ENCODE data around the gene WFIKKN2. TPM values are rescaled to one million over a fixed set of nuclear protein-coding genes. Genes with fewer than 3 reads are reported as not detected.

The WFIKKN2 gene
- 0.02 to 0.05 TPM (median 0.02 TPM) in 3 of 5 replicates, not detected in the others for total RNA-seq (2022; extraction: Qiagen RNA extraction)

GRCh38 chr17:50835301-50836234 lies at the start of gene WFIKKN2:
Gene WFIKKN2 (plus strand): TSS chr17:50835586. CDS start chr17:50835938, 352 bp downstream.

GRCh38 chr17:50866261-50866949 lies 31.0 kb downstream of the WFIKKN2 start, which contains the start of gene TOB1:
Gene TOB1 (minus strand): TSS chr17:50866354. CDS start chr17:50864017, 2,337 bp downstream.

Other genes with a start within 250 kb of the WFIKKN2 start
- gene ABCC3, start 200.7 kb upstream of the WFIKKN2 start, total RNA-seq (2022; extraction: Qiagen RNA extraction), result 112 to 132 TPM (median 127 TPM) in 5 replicates
- 46.1 to 53.0 TPM (median 48.0 TPM) in 5 replicates for gene ANKRD40, start 127.7 kb upstream of the WFIKKN2 start, total RNA-seq (2022; extraction: Qiagen RNA extraction)
- 58.1 to 97.2 TPM (median 82.0 TPM) in 5 replicates for gene LUC7L3, start 116.0 kb upstream of the WFIKKN2 start, total RNA-seq (2022; extraction: Qiagen RNA extraction)
- gene ANKRD40CL, start 68.1 kb upstream of the WFIKKN2 start, total RNA-seq (2022; extraction: Qiagen RNA extraction), result not detected in 5 replicates
- gene TOB1, start 30.8 kb downstream of the WFIKKN2 start, total RNA-seq (2022; extraction: Qiagen RNA extraction), result 74.4 to 94.1 TPM (median 81.0 TPM) in 5 replicates

All from A549 treated with AZD2906 at 1 μM for 4 hours (cell line).